A673 (cell line): ENCODE results near the gene XIRP1. TPM values are rescaled to one million over a fixed set of nuclear protein-coding genes. Genes with fewer than 3 reads are reported as not detected.

ENCODE experiments used
- BruUV-seq: library from RNA; stranded (reverse); fragments of 400-500 nt; replicated peaks from 2 replicates; lab custom pipeline; 2021; lab: Mats Ljungman, UMichigan
- CTCF ChIA-PET: fragments of 300-600 bp; sonication (Branson Sonifier 250); formaldehyde crosslinking; loops from one replicate; lab custom pipeline; 2022; ENCODE audit warnings: antibody characterized with exemption; lab: Charles Lee
- POLR2A ChIA-PET: fragments of 300-600 bp; sonication (Branson Sonifier 250); formaldehyde crosslinking; loops from one replicate; lab custom pipeline; 2022; ENCODE audit warnings: antibody characterized with exemption; ENCODE audit not compliant: low non-redundant PET; lab: Charles Lee
- DNase-seq: peaks from one replicate; pipeline ENCODE4 v3.0.0-alpha.2; 2015; ENCODE audit warnings: low spot score
- H3K27ac ChIP-seq: fragments of 200-600 bp; sonication (generic); 2 replicates; pipeline ENCODE4 v1.5.1; 2016; ENCODE audit warnings: mixed run types, low read depth, mild to moderate bottlenecking, mixed read lengths, antibody characterized with exemption, low read length; ENCODE audit not compliant: poor library complexity, severe bottlenecking
- H3K27me3 ChIP-seq: fragments of 200-600 bp; sonication (generic); replicated peaks from 2 replicates; pipeline ENCODE4 v1.6.1; 2017; ENCODE audit warnings: mixed run types, low read depth, mild to moderate bottlenecking, mixed read lengths, antibody characterized with exemption, low read length; ENCODE audit not compliant: insufficient read depth, poor library complexity
- H3K36me3 ChIP-seq: fragments of 200-600 bp; sonication (generic); 2 replicates; pipeline ENCODE4 v1.6.1; 2016; ENCODE audit warnings: mixed run types, mild to moderate bottlenecking, mixed read lengths, antibody characterized with exemption, low read length; ENCODE audit not compliant: insufficient read depth, poor library complexity, severe bottlenecking
- H3K4me1 ChIP-seq: fragments of 200-600 bp; sonication (generic); 2 replicates; pipeline ENCODE4 v1.6.1; 2017; ENCODE audit warnings: mixed run types, mild to moderate bottlenecking, mixed read lengths, antibody characterized with exemption, low read length; ENCODE audit not compliant: insufficient read depth, poor library complexity, severe bottlenecking
- H3K4me3 ChIP-seq: fragments of 200-600 bp; sonication (generic); 2 replicates; pipeline ENCODE4 v1.5.1; 2016; ENCODE audit warnings: low read depth, mixed run types, mild to moderate bottlenecking, mixed read lengths, low read length; ENCODE audit not compliant: poor library complexity, severe bottlenecking
- H3K9me3 ChIP-seq: fragments of 200-600 bp; sonication (generic); 2 replicates; pipeline ENCODE4 v1.6.1; 2016; ENCODE audit warnings: mixed run types, low read depth, mild to moderate bottlenecking, mixed read lengths, antibody characterized with exemption, low read length; ENCODE audit not compliant: poor library complexity, severe bottlenecking
- EZH2 ChIP-seq: fragments of 200-600 bp; sonication (generic); IDR thresholded peaks from 2 replicates; pipeline ENCODE4 v1.6.1; 2017; ENCODE audit warnings: borderline replicate concordance, low read depth, mild to moderate bottlenecking, mixed read lengths, antibody characterized with exemption, low read length; ENCODE audit not compliant: poor library complexity, severe bottlenecking
- intact Hi-C: fragments of 100-400 bp; cut with micrococcal nuclease; formaldehyde crosslinking; loops from one replicate; pipeline ENCODE4 v1.10.0; 2022; ENCODE audit not compliant: unreplicated experiment
- total RNA-seq: library from RNA; stranded (reverse); gene quantifications from 2 replicates; pipeline ENCODE4 v1.2.3, GENCODE V29; 2021
- TF ChIP-seq, protein P1 (sequence below): fragments of 300-800, 200-600 bp; sonication (generic); conservative IDR thresholded peaks from 2 replicates; pipeline ENCODE4 v1.5.1; 2017; ENCODE audit warnings: low read depth, mild to moderate bottlenecking, antibody characterized with exemption, low read length, moderate library complexity, mixed read lengths

The XIRP1 gene
- total RNA-seq, 1 experiment from 2014 or later: not detected

- BruUV-seq: no TSS peak
- TF ChIP-seq EZH2: no peak
- intact Hi-C loops: no loop called here
- Histone ChIP-seq H3K36me3 (no peaks in the 10 kb centered on the region), H3K4me3 (no peak overlapping the region), H3K27me3 (no peaks in the 10 kb centered on the region), H3K4me1 (no peaks in the 10 kb centered on the region), H3K27ac (no peak overlapping the region), H3K9me3 (no peaks in the 10 kb centered on the region)
- no peak for DNase-seq
- POLR2A ChIA-PET: no interaction called here
- CTCF ChIA-PET: no interaction called here
Observed at GRCh38 chr3:39216176-39216790, 23.9 kb upstream of the XIRP1 start.

GRCh38 chr3:39213613-39214012, 21.2 kb upstream of the XIRP1 start:
- no TSS peak for BruUV-seq
- no peaks in the 10 kb centered on the region for H3K4me1 ChIP-seq
- H3K27ac ChIP-seq: no peak overlapping the region
- TF ChIP-seq, protein P1, sequence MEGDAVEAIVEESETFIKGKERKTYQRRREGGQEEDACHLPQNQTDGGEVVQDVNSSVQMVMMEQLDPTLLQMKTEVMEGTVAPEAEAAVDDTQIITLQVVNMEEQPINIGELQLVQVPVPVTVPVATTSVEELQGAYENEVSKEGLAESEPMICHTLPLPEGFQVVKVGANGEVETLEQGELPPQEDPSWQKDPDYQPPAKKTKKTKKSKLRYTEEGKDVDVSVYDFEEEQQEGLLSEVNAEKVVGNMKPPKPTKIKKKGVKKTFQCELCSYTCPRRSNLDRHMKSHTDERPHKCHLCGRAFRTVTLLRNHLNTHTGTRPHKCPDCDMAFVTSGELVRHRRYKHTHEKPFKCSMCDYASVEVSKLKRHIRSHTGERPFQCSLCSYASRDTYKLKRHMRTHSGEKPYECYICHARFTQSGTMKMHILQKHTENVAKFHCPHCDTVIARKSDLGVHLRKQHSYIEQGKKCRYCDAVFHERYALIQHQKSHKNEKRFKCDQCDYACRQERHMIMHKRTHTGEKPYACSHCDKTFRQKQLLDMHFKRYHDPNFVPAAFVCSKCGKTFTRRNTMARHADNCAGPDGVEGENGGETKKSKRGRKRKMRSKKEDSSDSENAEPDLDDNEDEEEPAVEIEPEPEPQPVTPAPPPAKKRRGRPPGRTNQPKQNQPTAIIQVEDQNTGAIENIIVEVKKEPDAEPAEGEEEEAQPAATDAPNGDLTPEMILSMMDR: no peak
- no peak for TF ChIP-seq EZH2
- H3K27me3 ChIP-seq: no peaks in the 10 kb centered on the region
- H3K36me3 ChIP-seq: no peaks in the 10 kb centered on the region
- ChIA-PET CTCF (no interaction called here), POLR2A (no interaction called here)
- intact Hi-C loops: loop anchor here (5.0 kb wide), 1 partner anchor 44 kb away; no protein-coding TSS in a partner anchor
- no peaks in the 10 kb centered on the region for H3K9me3 ChIP-seq
- no peak overlapping the region for H3K4me3 ChIP-seq
- no peak for DNase-seq

DNA sequence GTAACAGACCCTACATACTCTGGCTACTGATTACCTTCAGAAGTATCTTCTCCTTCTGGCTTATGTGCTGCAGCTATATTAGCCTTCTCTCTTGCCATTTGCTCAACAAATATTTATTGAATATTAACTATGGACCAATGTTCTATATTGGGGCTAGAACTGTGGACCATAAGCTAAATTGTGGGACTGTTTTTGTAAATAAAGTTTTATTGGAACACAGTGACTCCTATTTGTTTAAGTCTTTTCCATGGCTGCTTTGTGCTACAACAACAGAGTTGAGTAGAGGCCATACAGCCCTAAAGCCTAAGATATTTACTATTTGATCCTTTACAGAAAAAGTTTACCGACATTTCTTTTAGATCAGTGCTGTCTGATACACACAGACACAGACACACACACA, 20.3 kb upstream of the XIRP1 start:
- no TSS peak for BruUV-seq
- Histone ChIP-seq H3K4me3 (no peak overlapping the region), H3K36me3 (no peaks in the 10 kb centered on the region), H3K27ac (no peak overlapping the region), H3K27me3 (no peaks in the 10 kb centered on the region), H3K4me1 (peaks cover 2% of the 10 kb centered on the region), H3K9me3 (no peaks in the 10 kb centered on the region)
- POLR2A ChIA-PET: no interaction called here
- intact Hi-C loops: loop anchor here (5.0 kb wide), 1 partner anchor 45 kb away; no protein-coding TSS in a partner anchor
- TF ChIP-seq, protein P1: no peak
- no peak for TF ChIP-seq EZH2
- no peak for DNase-seq
- CTCF ChIA-PET: no interaction called here
